GM23248 (cell line): ENCODE results near the gene SBF2.

ENCODE experiments used
- EZH2 ChIP-seq: fragments of 200-600 bp; sonication (generic); IDR thresholded peaks from 2 replicates; pipeline ENCODE4 v1.6.1; 2018; ENCODE audit warnings: antibody characterized with exemption, mild to moderate bottlenecking; ENCODE audit not compliant: insufficient read depth, poor library complexity, severe bottlenecking
- EZH2phosphoT487 ChIP-seq: fragments of 200-600 bp; sonication (generic); IDR thresholded peaks from 2 replicates; pipeline ENCODE4 v1.6.1; 2018; ENCODE audit warnings: antibody characterized with exemption, moderate library complexity, mild to moderate bottlenecking, low read depth; ENCODE audit not compliant: insufficient read depth

DNA sequence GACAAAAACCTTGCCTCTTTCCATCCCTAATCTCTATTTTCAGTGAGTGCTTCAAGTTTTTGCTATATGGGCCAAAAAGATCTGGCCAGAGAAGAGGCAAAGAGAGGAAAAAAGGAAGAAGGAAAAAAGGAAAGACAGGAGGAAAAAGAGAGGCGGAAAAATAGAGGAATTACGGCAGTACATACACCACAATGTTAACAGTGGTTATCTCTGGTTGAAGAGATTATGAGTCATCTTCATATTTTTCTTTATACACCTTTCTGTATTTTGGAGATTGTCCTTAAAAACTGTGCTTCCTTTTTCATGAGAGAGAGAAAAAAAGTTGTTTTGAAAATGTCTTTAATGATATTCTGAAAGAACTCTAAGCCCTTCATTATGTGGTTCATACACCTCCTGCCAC lies 133.7 kb downstream of the SBF2 start:
- TF ChIP-seq EZH2, result no peak
- TF ChIP-seq EZH2phosphoT487, result no peak
